Fibroblast of pulmonary artery (primary cell): Measurements from ENCODE around the gene BHLHE40.

Experiments used
- DNase-seq: peaks from one replicate; pipeline ENCODE4 v3.0.0-alpha.2; 2010; ENCODE audit warnings: low read depth
- H3K4me3 ChIP-seq: replicated peaks from 2 replicates; pipeline ENCODE4 v1.5.1; 2011; ENCODE audit warnings: low read depth, mild to moderate bottlenecking, control low read depth, low read length, moderate library complexity
- CTCF ChIP-seq: IDR thresholded peaks from 2 replicates; pipeline ENCODE4 v1.5.1; 2011; ENCODE audit warnings: mild to moderate bottlenecking, control low read depth, low read length, inconsistent platforms; ENCODE audit errors: missing control alignments

The BHLHE40 gene

GRCh38 chr3:5009506-5010109 lies 30.4 kb downstream of the BHLHE40 start:
- no peak for TF ChIP-seq CTCF
- no peak for DNase-seq

GRCh38 chr3:5010140-5010539 lies 30.9 kb downstream of the BHLHE40 start:
- no peak for DNase-seq
- H3K4me3 ChIP-seq: no peak overlapping the region
- no peak for TF ChIP-seq CTCF

More at GRCh38 chr3:5009506-5010109, 30.4 kb downstream of the BHLHE40 start:
- no peak overlapping the region for H3K4me3 ChIP-seq

- no peak for DNase-seq
- H3K4me3 ChIP-seq: no peak overlapping the region
- TF ChIP-seq CTCF: no peak
Measured at GRCh38 chr3:5010706-5011554, 31.7 kb downstream of the BHLHE40 start.

- DNase-seq: no peak
- no peak overlapping the region for H3K4me3 ChIP-seq
- no peak for TF ChIP-seq CTCF
Measured at GRCh38 chr3:5011555-5012256, 32.5 kb downstream of the BHLHE40 start.

GRCh38 chr3:5012367-5012766 lies 33.1 kb downstream of the BHLHE40 start:
- TF ChIP-seq CTCF: no peak

GRCh38 chr3:5013021-5013906 lies 34.0 kb downstream of the BHLHE40 start:
- H3K4me3 ChIP-seq: no peak overlapping the region
- DNase-seq: no peak
- no peak for TF ChIP-seq CTCF

More at GRCh38 chr3:5012367-5012766, 33.1 kb downstream of the BHLHE40 start:
- H3K4me3 ChIP-seq: no peak overlapping the region
- DNase-seq: no peak
